GM23338 (cell line): Measurements from ENCODE around the gene C2CD2L. TPM values are rescaled to one million over a fixed set of nuclear protein-coding genes. Genes with fewer than 3 reads are reported as not detected.

Source experiments
- ATAC-seq: fragments of 200-7000 bp; cut with Tn5 transposase; 3 replicates; pipeline ENCODE4 v1.9.1; 2020
- DNase-seq: peaks from one replicate; pipeline ENCODE4 v3.0.0-alpha.2; 2015; ENCODE audit warnings: low spot score
- H2AFZ ChIP-seq: fragments of 200-600 bp; sonication (generic); 2 replicates; pipeline ENCODE4 v1.8.0; 2016; ENCODE audit warnings: antibody characterized with exemption, mild to moderate bottlenecking, moderate library complexity
- H3F3A ChIP-seq: fragments of 200-600 bp; sonication (generic); replicated peaks from 2 replicates; pipeline ENCODE4 v1.8.0; 2017; ENCODE audit warnings: antibody characterized with exemption, mixed run types, low read depth
- H3K27ac ChIP-seq: fragments of 200-600 bp; sonication (generic); 2 replicates; pipeline ENCODE4 v1.6.1; 2016; ENCODE audit warnings: low read depth
- H3K27me3 ChIP-seq: fragments of 200-600 bp; sonication (generic); 2 replicates; pipeline ENCODE4 v1.8.0; 2016; ENCODE audit warnings: mild to moderate bottlenecking, mixed run types, moderate library complexity; ENCODE audit not compliant: insufficient read depth
- H3K36me3 ChIP-seq: fragments of 200-600 bp; sonication (generic); 2 replicates; pipeline ENCODE4 v1.8.0; 2016; ENCODE audit warnings: mild to moderate bottlenecking; ENCODE audit not compliant: insufficient read depth
- H3K4me1 ChIP-seq: fragments of 200-600 bp; sonication (generic); 2 replicates; pipeline ENCODE4 v1.8.0; 2016; ENCODE audit warnings: mild to moderate bottlenecking, moderate library complexity; ENCODE audit not compliant: insufficient read depth
- H3K4me2 ChIP-seq: fragments of 200-600 bp; sonication (generic); 2 replicates; pipeline ENCODE4 v1.7.1; 2017; ENCODE audit warnings: mixed run types
- H3K4me3 ChIP-seq: fragments of 200-600 bp; sonication (generic); 2 replicates; pipeline ENCODE4 v1.6.1; 2016; ENCODE audit warnings: mixed run types
- H3K79me2 ChIP-seq: fragments of 200-600 bp; sonication (generic); replicated peaks from 2 replicates; pipeline ENCODE4 v1.8.0; 2017; ENCODE audit warnings: mild to moderate bottlenecking; ENCODE audit not compliant: insufficient read depth
- H3K9me2 ChIP-seq: fragments of 200-600 bp; sonication (generic); 2 replicates; pipeline ENCODE4 v1.8.0; 2017; ENCODE audit not compliant: insufficient read depth
- H4K20me1 ChIP-seq: fragments of 200-600 bp; sonication (generic); replicated peaks from 2 replicates; pipeline ENCODE4 v1.8.0; 2017; ENCODE audit warnings: mild to moderate bottlenecking; ENCODE audit not compliant: insufficient read depth
- H3K27ac Mint-ChIP-seq: 2 replicates; pipeline ENCODE4 v1.8.0; 2020; ENCODE audit warnings: inconsistent platforms, mild to moderate bottlenecking, moderate library complexity, mixed read lengths
- H3K27me3 Mint-ChIP-seq: 3 replicates; pipeline ENCODE4 v1.8.0; 2022; ENCODE audit warnings: low read depth, mild to moderate bottlenecking, moderate library complexity, mixed read lengths, inconsistent platforms; ENCODE audit not compliant: insufficient read depth, poor library complexity
- H3K36me3 Mint-ChIP-seq: 3 replicates; pipeline ENCODE4 v1.8.0; 2021; ENCODE audit warnings: low read depth, mild to moderate bottlenecking, inconsistent platforms, moderate library complexity, mixed read lengths
- H3K4me1 Mint-ChIP-seq: 3 replicates; pipeline ENCODE4 v1.8.0; 2020; ENCODE audit warnings: mild to moderate bottlenecking, inconsistent platforms, mixed read lengths
- H3K4me3 Mint-ChIP-seq: 3 replicates; pipeline ENCODE4 v1.8.0; 2021; ENCODE audit warnings: moderate library complexity, mild to moderate bottlenecking, inconsistent platforms, mixed read lengths
- H3K9me3 Mint-ChIP-seq: 3 replicates; pipeline ENCODE4 v1.8.0; 2020; ENCODE audit warnings: moderate library complexity, mild to moderate bottlenecking, inconsistent platforms, mixed read lengths
- CREB1 ChIP-seq: fragments of 250-450 bp; sonication (Bioruptor Pico); IDR thresholded peaks from 2 replicates; pipeline ENCODE4 v1.5.0; 2020; ENCODE audit warnings: low read depth, mild to moderate bottlenecking, moderate library complexity
- CTCF ChIP-seq, 2 experiments: fragments of 200-600 bp in 1 of 2; sonication (generic) in 1 of 2; conservative IDR thresholded peaks; 2 replicates each; pipeline versions ENCODE4 v1.5.1 to v1.6.1; 2016 to 2017; ENCODE audit warnings: antibody characterized with exemption in 2 of 2, low read depth in 2 of 2, mild to moderate bottlenecking in 2 of 2, moderate library complexity in 1 of 2
- ETS1 ChIP-seq: IDR thresholded peaks from 2 replicates; pipeline ENCODE4 v1.6.1; 2016; ENCODE audit warnings: antibody characterized with exemption
- EZH2 ChIP-seq: fragments of 200-600 bp; sonication (generic); IDR thresholded peaks from one replicate; pipeline ENCODE4 v1.8.0; 2017; ENCODE audit warnings: antibody characterized with exemption, mild to moderate bottlenecking, low read depth; ENCODE audit not compliant: unreplicated experiment
- EZH2phosphoT487 ChIP-seq: fragments of 200-600 bp; sonication (generic); IDR thresholded peaks from one replicate; pipeline ENCODE4 v1.8.1; 2018; ENCODE audit warnings: antibody characterized with exemption; ENCODE audit not compliant: unreplicated experiment
- JUNB ChIP-seq: IDR thresholded peaks from one replicate; pipeline ENCODE4 v1.6.1; 2016; ENCODE audit warnings: antibody characterized with exemption; ENCODE audit not compliant: unreplicated experiment
- NANOG ChIP-seq: IDR thresholded peaks from 2 replicates; pipeline ENCODE4 v1.6.1; 2016; ENCODE audit warnings: antibody characterized with exemption, borderline replicate concordance
- POLR2AphosphoS5 ChIP-seq: IDR thresholded peaks from 2 replicates; pipeline ENCODE4 v1.6.1; 2016; ENCODE audit warnings: antibody characterized with exemption, low read depth
- REST ChIP-seq: IDR thresholded peaks from one replicate; pipeline ENCODE4 v1.6.1; 2018; ENCODE audit warnings: antibody characterized with exemption; ENCODE audit not compliant: unreplicated experiment
- STAT1 ChIP-seq: IDR thresholded peaks from one replicate; pipeline ENCODE4 v1.6.1; 2016; ENCODE audit warnings: antibody characterized with exemption; ENCODE audit not compliant: unreplicated experiment
- ZNF114 ChIP-seq: fragments of 250-450 bp; sonication (Bioruptor Pico); IDR thresholded peaks from 2 replicates; pipeline ENCODE4 v1.5.0; 2020; ENCODE audit warnings: mild to moderate bottlenecking, moderate library complexity
- ZNF331 ChIP-seq: fragments of 250-450 bp; sonication (Bioruptor Pico); IDR thresholded peaks from 2 replicates; pipeline ENCODE4 v1.5.0; 2020; ENCODE audit warnings: low read depth, mild to moderate bottlenecking, moderate library complexity
- ZNF462 ChIP-seq: fragments of 250-450 bp; sonication (Bioruptor Pico); IDR thresholded peaks from 2 replicates; pipeline ENCODE4 v1.5.0; 2020; ENCODE audit warnings: mild to moderate bottlenecking, moderate library complexity
- polyA plus RNA-seq: library from polyadenylated mRNA; unstranded; fragments of >200 nt; fragmentation: Nextera tagmentation; extraction: Ambion mirVana; gene quantifications from 2 replicates; pipeline ENCODE4 v1.2.1, GENCODE V29; 2016
- total RNA-seq: library from RNA; depleted of rRNA; stranded (reverse); fragments of >200 nt; shearing (Covaris generic); gene quantifications from 2 replicates; pipeline ENCODE4 v1.2.3, GENCODE V29; 2014

Gene C2CD2L
- total and polyA plus RNA-seq, 2 experiments from 2014 or later, result 1.4 to 4.4 TPM

GRCh38 chr11:119101759-119102423 is 5.3 kb upstream of the C2CD2L start, which contains the start of gene DPAGT1:
Gene DPAGT1 (minus strand): TSS chr11:119101853. CDS start chr11:119101655, 198 bp downstream.
- Mint-ChIP-seq H3K27me3 (peaks cover 11% of the 10 kb centered on the region), H3K4me1 (peaks cover 27% of the 10 kb centered on the region), H3K4me3 (peak within 1 kb of the TSS; percentile 80), H3K27ac (peak within 1 kb of the TSS; percentile 99), H3K9me3 (no peaks in the 10 kb centered on the region), H3K36me3 (peaks cover 22% of the 10 kb centered on the region)
- DNase-seq (peak; percentile 98), ATAC-seq (peak; percentile 87)
- peak within 1 kb of the TSS; percentile 90 for H3K27ac ChIP-seq
- H3K9me2 ChIP-seq, result no peaks in the 10 kb centered on the region
- peaks cover 30% of the 10 kb centered on the region for H3K4me1 ChIP-seq
- no peaks in the 10 kb centered on the region for H3K27me3 ChIP-seq
- peak within 1 kb of the TSS; percentile 100 for H3K4me2 ChIP-seq
- H3K79me2 ChIP-seq, result peaks cover 15% of the 10 kb centered on the region
- peaks cover 9% of the 10 kb centered on the region for H3K36me3 ChIP-seq
- H3F3A ChIP-seq, result peaks cover 30% of the 10 kb centered on the region
- H3K4me3 ChIP-seq, result peak within 1 kb of the TSS; percentile 98
- H2AFZ ChIP-seq, result peak within 1 kb of the TSS; percentile 89
- TF ChIP-seq NANOG (no peak), ZNF114 (CRISPR knock-in tag) (0 out of 2 replicates have a peak, but pooled peaks have one; percentile 33), ZNF331 (CRISPR knock-in tag) (no peak), JUNB (no peak), EZH2phosphoT487 (no peak), STAT1 (no peak), CTCF (conservative IDR thresholded peaks at IDR 0.05; ENCODE audit: low read depth in 2 of 2) (no peak), POLR2AphosphoS5 (no peak), ETS1 (peak; percentile 83), EZH2 (no peak), CREB1 (peak; percentile 83), ZNF462 (no peak), REST (peak; percentile 12)
- no peaks in the 10 kb centered on the region for H4K20me1 ChIP-seq
